Left ventricle myocardium inferior (tissue), 1 donor: ENCODE data around the gene GABARAPL2. TPM values are rescaled to one million over a fixed set of nuclear protein-coding genes. Genes with fewer than 3 reads are reported as not detected.

Experiments
- DNase-seq: peaks from one replicate; pipeline ENCODE4 v3.0.0-alpha.2; 2020
- H3K27ac ChIP-seq: fragments of 200-600 bp; replicated peaks from 2 replicates; pipeline ENCODE4 v1.8.0; 2021
- H3K27me3 ChIP-seq: fragments of 200-600 bp; 2 replicates; pipeline ENCODE4 v1.8.0; 2021; ENCODE audit warnings: low read depth
- H3K36me3 ChIP-seq: fragments of 200-600 bp; 2 replicates; pipeline ENCODE4 v1.8.0; 2021
- H3K4me1 ChIP-seq: fragments of 200-600 bp; 2 replicates; pipeline ENCODE4 v1.8.0; 2021
- H3K4me3 ChIP-seq: fragments of 200-600 bp; 2 replicates; pipeline ENCODE4 v1.8.0; 2021; ENCODE audit warnings: mild to moderate bottlenecking, moderate library complexity
- H3K9me3 ChIP-seq: fragments of 200-600 bp; replicated peaks from 2 replicates; pipeline ENCODE4 v1.8.0; 2021
- intact Hi-C: fragments of 100-400 bp; cut with micrococcal nuclease; formaldehyde crosslinking; loops from one replicate; pipeline ENCODE4 v1.11.0; 2022
- total RNA-seq: library from RNA; stranded (reverse); fragmentation: NEBNext Ultra II Directional; extraction: Animal tissue kit (Norgen Biotek cat#: 25700); gene quantifications from one replicate; pipeline ENCODE4 v1.2.1, GENCODE V29; 2021
- TF ChIP-seq, protein P1 (sequence below): fragments of 200-600 bp; IDR thresholded peaks from 2 replicates; pipeline ENCODE4 v1.8.0; 2021; ENCODE audit warnings: antibody characterized with exemption, mild to moderate bottlenecking, borderline replicate concordance
- donor health status: DM: no; HTN: yes; CAD: no; lungs with severe emphysema.

GABARAPL2 gene
- total RNA-seq, 1 donor from 2014 or later: 280 TPM

DNA sequence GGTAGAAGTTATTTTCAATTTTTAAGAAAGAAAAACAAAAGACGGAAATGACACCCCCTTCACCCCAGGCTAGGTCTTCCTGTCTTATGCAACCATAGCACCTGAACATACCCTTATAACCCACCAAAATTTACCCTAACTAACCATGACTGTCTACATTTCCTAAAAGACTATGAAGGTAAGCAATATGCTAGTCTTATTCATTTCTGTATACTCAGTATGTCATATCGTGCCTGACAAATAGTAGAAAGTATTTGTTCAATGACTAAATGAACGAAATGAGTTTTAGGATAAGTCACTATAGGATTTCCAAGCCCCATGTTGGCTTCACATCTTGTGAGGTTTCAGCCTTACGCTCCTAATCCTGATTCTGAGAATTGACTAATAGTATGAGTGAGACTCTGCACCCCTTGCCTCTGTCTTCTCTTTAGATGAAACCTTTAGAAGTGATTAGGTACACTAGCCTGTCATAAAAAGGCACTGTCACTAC, 50.4 kb downstream of the GABARAPL2 start:
- DNase-seq: no peak
- Histone ChIP-seq H3K4me3 (no peak overlapping the region), H3K9me3 (no peaks in the 10 kb centered on the region), H3K4me1 (peaks cover 23% of the 10 kb centered on the region), H3K27ac (no peak overlapping the region), H3K27me3 (no peaks in the 10 kb centered on the region), H3K36me3 (peaks cover 78% of the 10 kb centered on the region)
- intact Hi-C loops: loop anchor here (10.0 kb wide), 1 partner anchor 132 kb away; no protein-coding TSS in a partner anchor
- TF ChIP-seq, protein P1, sequence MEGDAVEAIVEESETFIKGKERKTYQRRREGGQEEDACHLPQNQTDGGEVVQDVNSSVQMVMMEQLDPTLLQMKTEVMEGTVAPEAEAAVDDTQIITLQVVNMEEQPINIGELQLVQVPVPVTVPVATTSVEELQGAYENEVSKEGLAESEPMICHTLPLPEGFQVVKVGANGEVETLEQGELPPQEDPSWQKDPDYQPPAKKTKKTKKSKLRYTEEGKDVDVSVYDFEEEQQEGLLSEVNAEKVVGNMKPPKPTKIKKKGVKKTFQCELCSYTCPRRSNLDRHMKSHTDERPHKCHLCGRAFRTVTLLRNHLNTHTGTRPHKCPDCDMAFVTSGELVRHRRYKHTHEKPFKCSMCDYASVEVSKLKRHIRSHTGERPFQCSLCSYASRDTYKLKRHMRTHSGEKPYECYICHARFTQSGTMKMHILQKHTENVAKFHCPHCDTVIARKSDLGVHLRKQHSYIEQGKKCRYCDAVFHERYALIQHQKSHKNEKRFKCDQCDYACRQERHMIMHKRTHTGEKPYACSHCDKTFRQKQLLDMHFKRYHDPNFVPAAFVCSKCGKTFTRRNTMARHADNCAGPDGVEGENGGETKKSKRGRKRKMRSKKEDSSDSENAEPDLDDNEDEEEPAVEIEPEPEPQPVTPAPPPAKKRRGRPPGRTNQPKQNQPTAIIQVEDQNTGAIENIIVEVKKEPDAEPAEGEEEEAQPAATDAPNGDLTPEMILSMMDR: no peak

DNA sequence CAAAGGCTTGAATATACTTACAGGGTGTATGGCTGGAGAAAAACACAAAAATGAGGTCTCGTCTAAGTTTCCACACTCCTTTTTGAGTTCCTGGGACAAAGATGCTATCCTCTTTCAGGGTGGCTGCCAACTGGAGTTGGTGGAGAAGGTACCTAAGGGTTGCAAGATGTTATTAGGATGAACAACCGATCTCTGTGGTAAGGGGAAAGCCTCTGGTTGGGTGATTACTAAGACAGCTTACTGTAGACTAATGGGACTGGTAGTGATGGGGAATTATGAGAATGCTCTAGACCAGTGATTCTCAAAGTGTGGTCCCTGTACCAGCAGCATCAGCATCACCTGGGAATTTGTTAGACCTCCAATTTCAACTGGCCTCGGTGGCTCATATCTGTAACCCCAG, 50.9 kb downstream of the GABARAPL2 start:
- intact Hi-C loops: loop anchor here (10.0 kb wide), 1 partner anchor 132 kb away; no protein-coding TSS in a partner anchor
- H3K27ac ChIP-seq: no peak overlapping the region
- H3K4me3 ChIP-seq: no peak overlapping the region
- no peaks in the 10 kb centered on the region for H3K27me3 ChIP-seq
- TF ChIP-seq, protein P1: no peak
- peaks cover 73% of the 10 kb centered on the region for H3K36me3 ChIP-seq
- no peak for DNase-seq
- no peaks in the 10 kb centered on the region for H3K9me3 ChIP-seq
- peaks cover 28% of the 10 kb centered on the region for H3K4me1 ChIP-seq

DNA sequence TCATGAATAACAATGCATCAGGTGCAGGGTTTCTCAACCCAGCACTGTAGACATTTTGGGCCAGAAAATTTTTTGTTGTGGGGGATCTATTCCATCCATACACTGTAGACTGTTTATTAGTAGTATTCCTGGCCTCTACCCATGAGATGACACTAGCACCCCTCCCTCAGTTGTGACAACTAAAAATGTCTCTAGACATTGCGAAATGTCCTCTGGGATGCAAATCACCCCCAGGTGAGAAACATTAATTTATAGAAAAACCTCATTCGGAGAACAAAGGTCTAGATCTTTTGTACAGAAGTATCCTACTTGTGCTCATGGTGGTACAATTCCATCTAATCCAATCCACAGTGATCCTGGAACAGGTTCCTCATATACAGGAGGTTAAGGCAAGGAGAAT, 52.6 kb downstream of the GABARAPL2 start:
- no peak overlapping the region for H3K27ac ChIP-seq
- no peak for DNase-seq
- H3K4me3 ChIP-seq: no peak overlapping the region
- intact Hi-C loops: loop anchor here (10.0 kb wide), 1 partner anchor 134 kb away; no protein-coding TSS in a partner anchor
- H3K27me3 ChIP-seq: no peaks in the 10 kb centered on the region
- peaks cover 42% of the 10 kb centered on the region for H3K4me1 ChIP-seq
- TF ChIP-seq, protein P1: no peak
- peaks cover 56% of the 10 kb centered on the region for H3K36me3 ChIP-seq
- no peaks in the 10 kb centered on the region for H3K9me3 ChIP-seq

DNA sequence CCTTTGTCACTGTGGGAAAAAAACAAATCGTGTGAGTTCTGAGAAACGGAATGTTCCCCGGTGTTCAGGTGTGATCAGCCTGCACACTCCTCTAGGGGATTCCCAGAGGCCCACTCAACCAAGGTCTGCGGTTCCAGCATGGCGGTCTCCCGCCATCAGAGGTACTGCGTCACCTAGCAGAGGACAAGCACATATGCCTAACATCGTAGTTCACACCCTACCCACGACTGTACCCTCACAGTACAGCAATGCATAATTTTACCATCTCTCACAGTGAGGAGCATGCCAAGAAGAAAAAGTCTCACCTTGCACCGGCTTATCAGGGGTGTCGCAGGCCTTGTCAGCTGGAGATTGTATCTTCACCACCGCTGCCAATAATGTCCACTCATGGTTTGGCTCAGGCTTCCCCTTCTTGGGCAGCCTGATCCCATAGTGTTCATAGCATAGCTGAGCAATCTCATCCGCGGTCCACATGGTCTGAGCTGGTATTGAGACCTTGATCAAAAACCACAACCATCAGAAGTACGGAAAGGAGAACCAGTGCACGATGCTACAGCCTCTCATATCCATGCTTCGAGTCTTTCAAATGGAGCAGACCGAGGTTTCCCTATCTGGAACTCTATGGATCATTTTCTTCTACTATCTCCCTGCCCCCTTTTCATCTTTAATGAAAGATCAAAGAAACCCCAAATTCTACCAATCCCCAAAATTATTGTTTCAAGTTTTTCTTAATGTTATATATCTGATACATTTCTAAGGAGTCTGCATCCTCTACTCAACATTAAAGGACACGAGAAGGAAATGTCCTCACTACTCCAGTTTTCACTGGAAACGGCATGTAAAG, 54.4 kb downstream of the GABARAPL2 start:
- no peak for DNase-seq
- Histone ChIP-seq H3K9me3 (no peaks in the 10 kb centered on the region), H3K36me3 (peaks cover 47% of the 10 kb centered on the region), H3K4me1 (peaks cover 34% of the 10 kb centered on the region), H3K27me3 (no peaks in the 10 kb centered on the region), H3K4me3 (no peak overlapping the region), H3K27ac (no peak overlapping the region)
- TF ChIP-seq, protein P1: no peak
- intact Hi-C loops: no loop called here

DNA sequence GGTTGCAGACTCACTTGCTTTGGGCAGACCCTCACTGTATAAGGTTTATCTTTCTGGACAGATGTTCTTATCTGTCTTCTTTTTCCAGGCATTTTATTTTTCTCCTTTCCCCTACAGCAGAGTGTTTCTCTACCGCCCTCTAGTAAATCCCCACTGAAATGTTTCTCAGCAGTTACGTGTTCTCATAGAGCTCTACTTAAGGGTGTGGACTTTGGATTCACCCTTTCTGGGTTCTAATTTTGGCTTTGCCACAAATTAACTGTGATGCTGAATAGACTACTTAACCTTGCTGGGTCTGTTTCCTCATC, 54.9 kb downstream of the GABARAPL2 start:
- no peaks in the 10 kb centered on the region for H3K9me3 ChIP-seq
- no peak overlapping the region for H3K27ac ChIP-seq

More for the DNA sequence above, 54.9 kb downstream of the GABARAPL2 start:
- Histone ChIP-seq H3K4me1 (peaks cover 34% of the 10 kb centered on the region), H3K36me3 (peaks cover 46% of the 10 kb centered on the region), H3K4me3 (no peak overlapping the region), H3K27me3 (no peaks in the 10 kb centered on the region)
- TF ChIP-seq, protein P1: peak; percentile 49
- DNase-seq: no peak
- intact Hi-C loops: no loop called here
